Ovary (tissue), 3 donors: ENCODE results near the gene FGR.

ENCODE experiments used
- EP300 ChIP-seq: sonication (generic); formaldehyde crosslinking; IDR thresholded peaks from one replicate; pipeline ENCODE4 v1.6.1; 2017; ENCODE audit warnings: antibody characterized with exemption
- POLR2A ChIP-seq: fragments of 450-650 bp; IDR thresholded peaks from one replicate; pipeline ENCODE4 v1.6.1; 2017; ENCODE audit warnings: antibody characterized with exemption, mild to moderate bottlenecking, moderate library complexity
- TF ChIP-seq, protein P1 (sequence below), 3 donors: fragments of 450-650 bp in 2 of 3; fragments of 200-600 bp in 1 of 3; IDR thresholded peaks; one replicate each; pipeline versions ENCODE4 v1.5.1 to v1.8.0; 2016 to 2022; ENCODE audit warnings: antibody characterized with exemption in 3 of 3, mild to moderate bottlenecking in 1 of 3
- donor health status: DM: no; HTN: no; CAD: no.

DNA sequence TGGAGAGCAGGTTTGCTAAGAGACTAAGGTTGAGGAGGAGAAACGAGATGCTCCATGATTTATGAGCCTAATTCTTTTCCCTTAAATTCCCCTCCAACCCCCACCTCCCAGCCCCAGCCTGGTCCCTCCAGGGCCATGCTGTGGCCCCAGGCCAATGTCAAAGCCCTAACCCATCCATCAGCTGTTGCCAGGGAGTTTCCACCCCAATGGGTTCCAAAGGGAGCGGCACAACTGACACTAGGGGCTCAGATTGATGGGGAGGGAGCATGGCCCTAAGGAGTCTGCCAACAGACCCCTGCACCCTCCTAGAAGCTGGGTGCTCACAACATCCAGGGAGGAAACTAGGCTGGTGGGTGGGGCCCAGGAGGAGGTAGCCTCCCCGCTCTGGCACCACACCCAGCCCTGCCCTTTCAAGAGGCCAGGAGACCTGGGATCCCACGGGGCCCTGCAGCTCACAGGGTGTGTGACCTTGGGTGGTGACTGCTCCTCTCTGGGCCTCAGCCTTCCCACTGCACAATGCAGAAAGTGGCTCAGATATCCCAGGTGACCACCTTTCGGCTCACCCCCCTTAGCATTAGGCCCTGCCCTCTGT is 44.0 kb downstream of the FGR start:
- TF ChIP-seq, protein P1, sequence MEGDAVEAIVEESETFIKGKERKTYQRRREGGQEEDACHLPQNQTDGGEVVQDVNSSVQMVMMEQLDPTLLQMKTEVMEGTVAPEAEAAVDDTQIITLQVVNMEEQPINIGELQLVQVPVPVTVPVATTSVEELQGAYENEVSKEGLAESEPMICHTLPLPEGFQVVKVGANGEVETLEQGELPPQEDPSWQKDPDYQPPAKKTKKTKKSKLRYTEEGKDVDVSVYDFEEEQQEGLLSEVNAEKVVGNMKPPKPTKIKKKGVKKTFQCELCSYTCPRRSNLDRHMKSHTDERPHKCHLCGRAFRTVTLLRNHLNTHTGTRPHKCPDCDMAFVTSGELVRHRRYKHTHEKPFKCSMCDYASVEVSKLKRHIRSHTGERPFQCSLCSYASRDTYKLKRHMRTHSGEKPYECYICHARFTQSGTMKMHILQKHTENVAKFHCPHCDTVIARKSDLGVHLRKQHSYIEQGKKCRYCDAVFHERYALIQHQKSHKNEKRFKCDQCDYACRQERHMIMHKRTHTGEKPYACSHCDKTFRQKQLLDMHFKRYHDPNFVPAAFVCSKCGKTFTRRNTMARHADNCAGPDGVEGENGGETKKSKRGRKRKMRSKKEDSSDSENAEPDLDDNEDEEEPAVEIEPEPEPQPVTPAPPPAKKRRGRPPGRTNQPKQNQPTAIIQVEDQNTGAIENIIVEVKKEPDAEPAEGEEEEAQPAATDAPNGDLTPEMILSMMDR (IDR thresholded peaks at IDR 0.05) = no peak
- TF ChIP-seq POLR2A = no peak
- no peak for TF ChIP-seq EP300
